Glomerular visceral epithelial cell (primary cell): ENCODE data around the gene TCF4.

ENCODE experiments used
- DNase-seq: peaks from one replicate; pipeline ENCODE4 v3.0.0-alpha.2; 2016; ENCODE audit errors: extremely low spot score

TCF4 gene

GRCh38 chr18:55544014-55544413, 44.0 kb downstream of the TCF4 start:
- DNase-seq: no peak

- DNase-seq: no peak
These were observed 44.8 kb downstream of the TCF4 start for GRCh38 chr18:55543130-55543704.

GRCh38 chr18:55541571-55541970, 46.4 kb downstream of the TCF4 start:
- no peak for DNase-seq

GRCh38 chr18:55539240-55539639, 48.8 kb downstream of the TCF4 start:
- no peak for DNase-seq

- DNase-seq: no peak
These were observed 53.0 kb downstream of the TCF4 start for GRCh38 chr18:55534996-55535395.

GRCh38 chr18:55534547-55534946, 53.4 kb downstream of the TCF4 start:
- no peak for DNase-seq

- DNase-seq: no peak
These were observed 57.8 kb downstream of the TCF4 start for GRCh38 chr18:55530166-55530565.

GRCh38 chr18:55529581-55529980, 58.4 kb downstream of the TCF4 start:
- DNase-seq: no peak

GRCh38 chr18:55525845-55526244, 62.1 kb downstream of the TCF4 start:
- no peak for DNase-seq

- no peak for DNase-seq
These were observed 63.5 kb downstream of the TCF4 start for GRCh38 chr18:55524353-55525073.

GRCh38 chr18:55523001-55523400, 65.0 kb downstream of the TCF4 start:
- no peak for DNase-seq

GRCh38 chr18:55522011-55522410, 66.0 kb downstream of the TCF4 start:
- no peak for DNase-seq

- DNase-seq: no peak
These were observed 70.9 kb downstream of the TCF4 start for GRCh38 chr18:55517055-55517454.

- DNase-seq: no peak
These were observed 71.9 kb downstream of the TCF4 start for GRCh38 chr18:55515941-55516710.

- no peak for DNase-seq
These were observed 72.8 kb downstream of the TCF4 start for GRCh38 chr18:55515214-55515613.

- no peak for DNase-seq
These were observed 74.8 kb downstream of the TCF4 start for GRCh38 chr18:55513161-55513560.

- no peak for DNase-seq
These were observed 76.7 kb downstream of the TCF4 start for GRCh38 chr18:55511277-55511676.

GRCh38 chr18:55510809-55511208, 77.2 kb downstream of the TCF4 start:
- peak; percentile 41 for DNase-seq

GRCh38 chr18:55509631-55510324, 78.2 kb downstream of the TCF4 start:
- peak; percentile 82 for DNase-seq

- no peak for DNase-seq
These were observed 79.3 kb downstream of the TCF4 start for GRCh38 chr18:55508651-55509050.

GRCh38 chr18:55506074-55506473, 81.9 kb downstream of the TCF4 start:
- DNase-seq: no peak

GRCh38 chr18:55504808-55505207, 83.2 kb downstream of the TCF4 start:
- DNase-seq: no peak
